ENCODE measurements around the gene RALY.

DNA sequence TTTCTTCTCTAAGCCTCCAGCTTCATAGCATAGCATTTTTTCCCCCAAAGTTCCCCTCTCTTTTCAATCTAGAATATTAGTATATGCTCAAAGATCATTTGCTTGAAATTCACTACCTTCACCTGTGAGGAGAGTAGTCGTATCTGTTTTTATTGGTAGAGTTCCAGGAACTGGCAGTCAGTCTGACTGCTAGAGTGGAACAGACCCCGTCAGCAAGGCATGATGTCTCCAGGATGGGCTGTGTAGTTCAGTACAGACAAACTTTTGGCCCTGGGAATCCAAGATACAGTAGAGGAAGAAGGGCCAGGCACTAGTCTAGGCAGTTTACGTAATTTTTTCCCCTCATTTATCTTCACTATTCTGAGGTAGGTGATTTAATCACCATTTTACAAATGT is 29.1 kb downstream of the RALY start:
- no peak for TF ChIP-seq TCF7 (IDR thresholded peaks at IDR 0.05; ENCODE audit: borderline replicate concordance)
- TF ChIP-seq EP300 (IDR thresholded peaks at IDR 0.05; ENCODE audit: borderline replicate concordance in 1 of 2, control insufficient read depth in 1 of 2, low read depth in 2 of 2, low read length in 2 of 2): no peak
- no peak for TF ChIP-seq CTCF (IDR thresholded peaks at IDR 0.05 in 2 of 3, conservative IDR thresholded peaks at IDR 0.05 in 1 of 3; ENCODE audit: control insufficient read depth in 2 of 3, extremely low read depth in 1 of 3, insufficient read depth in 1 of 3, low read depth in 3 of 3, low read length in 3 of 3)

Data from GM12878 (cell line).